ENCODE data around the gene TRIM7.

DNA sequence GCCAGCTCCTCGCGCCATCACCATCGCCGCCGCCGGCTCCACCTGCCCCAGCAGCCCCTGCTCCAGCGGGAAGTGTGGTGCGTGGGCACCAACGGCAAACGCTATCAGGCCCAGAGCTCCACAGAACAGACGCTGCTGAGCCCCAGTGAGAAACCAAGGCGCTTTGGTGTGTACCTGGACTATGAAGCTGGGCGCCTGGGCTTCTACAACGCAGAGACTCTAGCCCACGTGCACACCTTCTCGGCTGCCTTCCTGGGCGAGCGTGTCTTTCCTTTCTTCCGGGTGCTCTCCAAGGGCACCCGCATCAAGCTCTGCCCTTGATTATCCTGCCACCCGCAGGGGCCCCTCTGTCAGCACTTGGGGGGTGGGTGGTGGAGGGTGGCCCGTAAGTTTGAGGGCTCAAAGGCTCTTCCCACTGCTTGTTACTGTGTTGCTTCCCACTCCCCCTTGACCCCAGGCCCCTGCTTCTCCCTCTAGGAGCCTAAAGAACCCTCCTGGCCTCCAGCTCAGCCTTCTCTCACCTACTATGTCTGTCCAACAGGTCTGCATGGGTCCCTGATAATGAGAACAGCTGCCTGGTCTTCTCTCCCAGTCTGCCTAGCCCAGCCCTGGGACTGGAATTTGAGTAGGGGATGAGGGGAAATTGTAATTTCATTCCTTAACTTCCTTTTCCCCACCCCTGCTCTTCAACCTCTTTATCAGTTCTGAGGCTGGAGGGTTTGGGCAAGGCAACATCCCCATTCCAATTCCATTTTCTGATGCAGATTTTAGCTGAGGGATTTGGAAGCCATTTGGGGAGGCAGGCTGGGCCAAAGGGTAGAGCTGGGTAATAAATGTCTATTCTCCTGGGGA lies 29.7 kb upstream of the TRIM7 start:
- TF ChIP-seq, protein P1, sequence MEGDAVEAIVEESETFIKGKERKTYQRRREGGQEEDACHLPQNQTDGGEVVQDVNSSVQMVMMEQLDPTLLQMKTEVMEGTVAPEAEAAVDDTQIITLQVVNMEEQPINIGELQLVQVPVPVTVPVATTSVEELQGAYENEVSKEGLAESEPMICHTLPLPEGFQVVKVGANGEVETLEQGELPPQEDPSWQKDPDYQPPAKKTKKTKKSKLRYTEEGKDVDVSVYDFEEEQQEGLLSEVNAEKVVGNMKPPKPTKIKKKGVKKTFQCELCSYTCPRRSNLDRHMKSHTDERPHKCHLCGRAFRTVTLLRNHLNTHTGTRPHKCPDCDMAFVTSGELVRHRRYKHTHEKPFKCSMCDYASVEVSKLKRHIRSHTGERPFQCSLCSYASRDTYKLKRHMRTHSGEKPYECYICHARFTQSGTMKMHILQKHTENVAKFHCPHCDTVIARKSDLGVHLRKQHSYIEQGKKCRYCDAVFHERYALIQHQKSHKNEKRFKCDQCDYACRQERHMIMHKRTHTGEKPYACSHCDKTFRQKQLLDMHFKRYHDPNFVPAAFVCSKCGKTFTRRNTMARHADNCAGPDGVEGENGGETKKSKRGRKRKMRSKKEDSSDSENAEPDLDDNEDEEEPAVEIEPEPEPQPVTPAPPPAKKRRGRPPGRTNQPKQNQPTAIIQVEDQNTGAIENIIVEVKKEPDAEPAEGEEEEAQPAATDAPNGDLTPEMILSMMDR (IDR thresholded peaks at IDR 0.05; ENCODE audit: low read depth, low read length, poor library complexity, severe bottlenecking) = no peak
- no peak for TF ChIP-seq EZH2phosphoT487 (IDR thresholded peaks at IDR 0.05; ENCODE audit: borderline replicate concordance, low read length)
